Fibroblast of lung (primary cell): ENCODE measurements around the gene SERTAD1. TPM values are rescaled to one million over a fixed set of nuclear protein-coding genes. Genes with fewer than 3 reads are reported as not detected.

Experiments used
- DNase-seq, 2 donors: peaks; one replicate each; pipeline versions ENCODE4 v3.0.0 to v3.0.0-alpha.2; 2010; ENCODE audit warnings: low read depth in 2 of 2
- H2AFZ ChIP-seq: 2 replicates; pipeline ENCODE4 v1.5.1; 2012; ENCODE audit warnings: low read length, control low read depth, inconsistent platforms
- H3K27ac ChIP-seq: 2 replicates; pipeline ENCODE4 v1.5.1; 2011; ENCODE audit warnings: low read length, control low read depth; ENCODE audit not compliant: insufficient read depth
- H3K27me3 ChIP-seq: 2 replicates; pipeline ENCODE4 v1.5.1; 2011; ENCODE audit warnings: mild to moderate bottlenecking, low read length; ENCODE audit not compliant: control insufficient read depth, insufficient read depth
- H3K36me3 ChIP-seq: 2 replicates; pipeline ENCODE4 v1.5.1; 2011; ENCODE audit warnings: low read length; ENCODE audit not compliant: control insufficient read depth, insufficient read depth
- H3K4me1 ChIP-seq: 2 replicates; pipeline ENCODE4 v1.5.1; 2011; ENCODE audit warnings: low read length; ENCODE audit not compliant: control insufficient read depth, insufficient read depth; ENCODE audit errors: extremely low read depth
- H3K4me2 ChIP-seq: 2 replicates; pipeline ENCODE4 v1.5.1; 2011; ENCODE audit warnings: low read length, control low read depth; ENCODE audit not compliant: insufficient read depth; ENCODE audit errors: extremely low read depth
- H3K4me3 ChIP-seq, 4 experiments: fragments of 200-600 bp in 1 of 4; sonication (generic) in 1 of 4; replicated peaks in 1 of 4; 2 replicates each; pipeline ENCODE4 v1.5.1; 2011 to 2016; ENCODE audit warnings: low read length in 4 of 4, low read depth in 3 of 4, mild to moderate bottlenecking in 3 of 4, control low read depth in 2 of 4, inconsistent platforms in 1 of 4, mixed read lengths in 1 of 4; ENCODE audit not compliant: insufficient read depth in 1 of 4; ENCODE audit errors: control extremely low read depth in 1 of 4
- H3K79me2 ChIP-seq: 2 replicates; pipeline ENCODE4 v1.5.1; 2012; ENCODE audit warnings: mild to moderate bottlenecking, low read length, inconsistent platforms; ENCODE audit not compliant: control insufficient read depth, insufficient read depth
- H3K9ac ChIP-seq: 2 replicates; pipeline ENCODE4 v1.5.1; 2011; ENCODE audit warnings: mild to moderate bottlenecking, low read length, control low read depth; ENCODE audit not compliant: insufficient read depth
- H3K9me3 ChIP-seq: 2 replicates; pipeline ENCODE4 v1.5.1; 2012; ENCODE audit warnings: low read depth, low read length; ENCODE audit not compliant: control insufficient read depth, insufficient read depth
- H4K20me1 ChIP-seq: 2 replicates; pipeline ENCODE4 v1.5.1; 2011; ENCODE audit warnings: low read length; ENCODE audit not compliant: control insufficient read depth, insufficient read depth; ENCODE audit errors: extremely low read depth
- CTCF ChIP-seq, 2 donors: IDR thresholded peaks in 1 of 2; conservative IDR thresholded peaks in 1 of 2; 1 replicate in 1 of 2; 2 replicates in 1 of 2; pipeline ENCODE4 v1.5.1; 2011 to 2012; ENCODE audit warnings: low read length in 2 of 2, control low read depth in 1 of 2, inconsistent platforms in 1 of 2, low read depth in 1 of 2, mild to moderate bottlenecking in 1 of 2
- EZH2 ChIP-seq: IDR thresholded peaks from 2 replicates; pipeline ENCODE4 v1.5.1; 2012; ENCODE audit warnings: low read length, control low read depth, mild to moderate bottlenecking; ENCODE audit errors: missing control alignments
- polyA plus RNA-seq, 2 donors: library from polyadenylated mRNA; depleted of rRNA in 1 of 2; stranded (reverse) in 1 of 2; unstranded in 1 of 2; fragments of >200 nt; gene quantifications; 2 replicates each; pipeline ENCODE4 v1.2.1, GENCODE V29; 2011 to 2012; ENCODE audit warnings: missing spikeins in 1 of 2
- total RNA-seq: library from RNA; depleted of rRNA; stranded (reverse); fragments of >200 nt; gene quantifications from 2 replicates; pipeline ENCODE4 v1.2.1, GENCODE V29; 2014

Gene SERTAD1
- total and polyA plus RNA-seq, 2 donors (not counting 1 experiment from before 2014, with no cell fraction given) = 7.2 to 19.2 TPM

GRCh38 chr19:40444000-40444824 lies 18.4 kb upstream of the SERTAD1 start, which contains the start of gene SERTAD3:
SERTAD3 (minus strand) TSS chr19:40444335; CDS start chr19:40442080, 2,255 bp downstream.
- H3K4me1 ChIP-seq = peaks cover 7% of the 10 kb centered on the region
- no peaks in the 10 kb centered on the region for H3K27me3 ChIP-seq
- peaks cover 16% of the 10 kb centered on the region for H3K36me3 ChIP-seq
- TF ChIP-seq EZH2 (no peak), CTCF (conservative IDR thresholded peaks at IDR 0.05 in 1 of 2, IDR thresholded peaks at IDR 0.05 in 1 of 2; ENCODE audit: low read depth in 1 of 2, low read length in 2 of 2) (no peak)
- no peaks in the 10 kb centered on the region for H3K9me3 ChIP-seq
- no peaks in the 10 kb centered on the region for H4K20me1 ChIP-seq
- H3K9ac ChIP-seq = peak within 1 kb of the TSS; percentile 80
- H3K4me3 ChIP-seq = peak within 1 kb of the TSS; percentile 56 to 94 (median 90)
- peaks cover 34% of the 10 kb centered on the region for H3K79me2 ChIP-seq
- peak; percentile 91 to 94 for DNase-seq
- H3K27ac ChIP-seq = peak within 1 kb of the TSS; percentile 89
- H3K4me2 ChIP-seq = peak within 1 kb of the TSS; percentile 98
- H2AFZ ChIP-seq = peak within 1 kb of the TSS; percentile 98

- Histone ChIP-seq H3K79me2 (peaks cover 34% of the 10 kb centered on the region), H4K20me1 (no peaks in the 10 kb centered on the region), H3K9ac (peak overlapping the region; percentile 80), H3K4me1 (peaks cover 7% of the 10 kb centered on the region), H3K36me3 (peaks cover 16% of the 10 kb centered on the region), H2AFZ (no peak overlapping the region), H3K27ac (peak overlapping the region; percentile 89), H3K4me3 (peak overlapping the region; percentile 56 to 94 (median 90)), H3K4me2 (peak overlapping the region; percentile 11), H3K27me3 (no peaks in the 10 kb centered on the region), H3K9me3 (no peaks in the 10 kb centered on the region)
- no peak for TF ChIP-seq CTCF (conservative IDR thresholded peaks at IDR 0.05 in 1 of 2, IDR thresholded peaks at IDR 0.05 in 1 of 2; ENCODE audit: low read depth in 1 of 2, low read length in 2 of 2)
- no peak for TF ChIP-seq EZH2
- peak; percentile 99 to 100 for DNase-seq
Measured at GRCh38 chr19:40443131-40443999, 17.6 kb upstream of the SERTAD1 start.
